HG02610 (cell line): ENCODE measurements around the gene ENPEP.
"Not testable (repeated sequence)": the region's sequence is repeated elsewhere in the genome, so short reads cannot be mapped to it uniquely, and the experiment has no call there.

Experiments used
- ATAC-seq: cut with Tn5 transposase; IDR thresholded peaks from one replicate; pipeline ENCODE4 v1.9.1; 2021; ENCODE audit warnings: mild to moderate bottlenecking, moderate library complexity; ENCODE audit not compliant: unreplicated experiment

Gene ENPEP

DNA sequence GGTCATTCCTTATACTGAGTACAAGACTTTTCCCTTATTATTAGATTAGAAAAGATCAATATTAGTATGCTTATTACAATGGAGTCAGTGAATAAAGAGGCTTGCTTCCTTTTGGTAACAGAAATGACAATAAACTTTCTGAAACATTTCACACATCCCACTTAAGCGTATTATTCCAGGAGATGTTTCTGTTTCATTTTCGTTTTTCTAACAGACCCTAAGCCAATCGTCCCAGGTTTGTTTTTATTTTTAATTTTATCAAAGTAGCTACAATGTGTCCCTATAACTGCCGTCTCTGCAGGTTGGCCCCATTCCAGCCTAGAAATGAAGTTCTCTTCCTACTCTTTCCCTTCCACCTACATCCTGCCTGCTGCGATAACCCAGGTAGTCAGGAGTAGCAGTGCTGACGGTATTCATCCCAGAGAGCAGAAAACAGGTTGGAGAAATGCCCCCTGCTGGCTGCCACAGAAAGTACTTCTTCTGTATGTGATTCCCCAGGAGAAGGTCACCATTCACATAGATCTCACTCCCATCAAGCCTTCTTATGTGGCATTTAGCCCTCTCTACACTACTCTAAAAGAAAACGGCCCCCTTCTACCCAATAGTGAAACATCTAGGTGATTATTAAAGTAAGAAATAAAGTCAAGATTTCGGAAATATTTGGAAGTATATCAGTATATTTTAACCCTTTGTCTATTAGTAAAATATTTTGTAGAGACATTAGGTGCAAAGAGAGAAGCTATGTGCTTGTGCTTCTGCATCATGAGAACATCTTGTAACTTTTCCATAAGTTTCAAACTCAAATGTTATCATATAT lies 40.4 kb downstream of the ENPEP start:
- peak; percentile 92 for ATAC-seq

DNA sequence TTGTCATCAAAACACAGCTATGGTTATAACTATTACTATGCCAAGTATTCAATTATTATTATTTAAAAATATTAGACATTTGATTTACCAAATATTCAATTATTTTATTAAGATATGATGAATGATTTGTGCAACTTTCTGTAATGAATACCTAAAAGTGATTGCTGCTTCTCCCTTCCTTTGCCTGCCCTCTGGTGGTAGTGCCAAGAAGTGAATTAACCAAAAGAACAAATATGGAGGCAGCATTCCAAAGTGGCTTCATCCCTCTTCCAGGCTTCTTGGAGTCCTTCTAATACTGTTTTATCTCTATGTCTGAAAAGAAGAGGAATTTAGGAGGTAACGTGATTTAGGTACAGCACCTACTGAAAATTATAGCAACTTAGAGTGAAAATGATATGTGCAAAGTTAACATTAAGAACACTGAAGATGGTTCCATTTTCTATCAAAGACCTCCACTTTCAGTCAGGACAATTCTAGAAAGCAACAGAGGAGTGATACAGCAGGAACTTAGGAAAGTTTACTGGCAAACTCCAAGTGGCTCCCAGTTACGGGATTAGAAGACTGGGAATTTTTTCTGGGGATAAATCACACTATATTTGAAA lies 43.0 kb downstream of the ENPEP start:
- ATAC-seq = no peak

DNA sequence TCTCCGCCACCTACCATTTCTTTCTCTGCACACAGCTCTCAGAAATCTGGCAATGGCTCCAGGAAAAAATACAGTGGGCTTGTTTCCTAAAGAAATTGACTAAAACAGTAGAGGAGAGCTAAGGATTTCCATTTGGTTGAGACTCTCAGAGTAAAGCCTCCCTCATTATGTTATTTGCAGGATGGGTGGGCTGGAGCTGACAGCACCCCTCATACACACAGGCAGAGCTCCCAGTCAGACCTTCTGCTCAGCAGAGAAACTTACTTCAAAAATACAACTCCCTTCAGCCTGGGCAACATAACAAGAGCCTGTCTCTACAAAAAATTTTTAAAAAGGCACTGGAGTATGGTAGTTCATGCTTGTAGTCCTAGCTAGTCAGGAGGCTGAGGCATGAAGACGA lies 44.9 kb downstream of the ENPEP start:
- no peak for ATAC-seq

DNA sequence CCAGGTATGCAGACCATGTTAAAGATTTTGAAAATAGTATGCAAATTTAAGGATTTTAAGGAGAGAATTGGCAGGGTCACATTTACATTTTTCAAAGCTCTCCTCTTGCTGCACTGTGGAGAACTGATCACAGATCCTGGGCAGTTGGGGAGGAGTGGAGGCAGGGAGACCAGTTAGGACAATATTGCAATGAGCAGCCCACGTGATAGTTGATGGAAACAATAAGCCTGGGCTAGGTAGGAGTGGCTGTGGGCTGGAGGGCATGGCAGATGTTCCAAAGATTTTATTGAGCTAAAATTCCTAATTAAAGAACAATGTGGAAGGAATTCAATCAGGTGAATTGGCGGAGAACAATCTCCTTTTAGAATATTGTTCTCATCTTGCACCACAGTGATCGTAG lies 50.6 kb downstream of the ENPEP start:
- ATAC-seq = no peak

DNA sequence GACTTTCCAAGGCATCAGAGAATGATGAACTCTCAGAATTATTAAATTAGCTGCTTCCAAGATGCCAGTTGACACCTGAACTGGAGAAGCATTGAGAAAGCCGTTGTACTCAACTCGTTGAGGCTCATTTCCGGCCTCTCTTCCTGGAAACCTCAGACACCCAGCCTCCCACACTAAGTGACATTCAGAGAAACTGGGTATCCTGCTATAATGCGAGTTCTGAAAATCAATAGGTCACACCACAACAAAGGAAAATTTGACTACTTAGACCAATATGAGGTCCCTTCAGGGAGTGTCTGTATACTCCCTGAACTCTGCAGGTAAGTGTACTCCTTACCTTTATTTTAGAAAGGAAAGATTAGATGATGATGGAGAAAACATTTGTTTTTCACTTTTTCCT lies 51.2 kb downstream of the ENPEP start:
- no peak for ATAC-seq

DNA sequence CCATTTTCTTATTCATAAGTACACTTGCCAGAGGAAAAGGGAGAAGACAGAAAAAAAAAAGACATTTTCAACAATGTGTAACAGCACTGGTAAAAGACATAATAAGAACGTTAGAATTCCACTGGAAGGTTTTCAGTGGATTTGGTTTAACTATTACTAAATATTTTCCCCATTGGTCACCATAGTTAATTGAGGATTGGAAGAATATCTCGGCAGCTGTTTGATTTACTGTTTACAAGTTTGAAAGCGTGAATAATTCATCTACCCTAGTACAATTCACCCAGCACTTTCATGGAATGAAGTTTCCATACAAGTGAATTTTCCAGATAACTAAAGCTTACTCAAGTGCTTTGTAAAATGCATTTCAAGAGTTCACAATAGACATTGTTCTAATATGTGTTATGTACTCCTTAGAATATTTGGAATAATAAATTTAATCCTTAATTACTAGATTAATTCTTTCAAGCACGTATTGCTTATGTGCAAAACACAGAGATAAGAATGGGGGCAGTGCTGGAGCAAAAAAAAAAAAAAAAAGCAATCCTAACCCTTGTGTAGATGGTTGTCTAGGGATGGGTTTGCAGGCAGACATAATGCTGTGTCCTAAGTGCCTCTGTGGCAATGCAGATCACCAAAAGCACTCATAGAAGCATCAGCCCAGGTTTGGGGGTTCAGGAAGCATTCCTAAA lies 57.1 kb downstream of the ENPEP start:
- no peak for ATAC-seq

DNA sequence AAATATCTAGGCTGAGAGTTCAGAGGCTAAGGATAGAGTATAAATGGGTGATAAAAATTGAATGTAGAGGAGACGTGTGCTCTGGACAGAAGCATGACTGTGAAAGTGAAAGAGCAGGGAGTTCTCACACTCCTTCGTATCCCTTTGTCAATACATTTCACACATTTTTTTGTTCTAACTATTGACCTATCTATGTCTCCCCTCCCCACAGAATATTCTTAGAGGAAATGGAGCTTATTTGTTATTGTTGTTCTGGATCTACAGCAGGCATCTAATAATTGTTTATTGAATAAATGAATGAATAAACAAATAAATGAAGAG lies 57.6 kb downstream of the ENPEP start:
- no peak for ATAC-seq

DNA sequence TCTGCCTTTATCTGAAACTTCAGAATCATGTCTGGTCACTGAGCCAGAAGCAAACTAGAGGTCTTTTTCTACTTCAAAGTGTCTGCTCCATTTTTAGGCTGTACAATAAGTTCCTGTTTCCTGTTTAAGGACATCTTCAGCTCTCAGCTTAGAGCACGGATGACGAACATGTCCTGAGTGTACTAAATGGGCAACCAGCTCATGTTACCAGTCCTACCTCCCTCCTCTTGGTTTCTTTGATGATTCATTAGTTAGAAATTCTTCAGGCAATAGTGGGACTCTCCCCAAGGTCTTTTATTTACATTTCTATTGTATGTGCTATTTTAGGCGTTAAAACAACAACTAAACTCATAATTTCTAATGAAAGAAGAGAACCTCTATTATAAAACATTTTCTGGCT lies 58.0 kb downstream of the ENPEP start:
- no peak for ATAC-seq

DNA sequence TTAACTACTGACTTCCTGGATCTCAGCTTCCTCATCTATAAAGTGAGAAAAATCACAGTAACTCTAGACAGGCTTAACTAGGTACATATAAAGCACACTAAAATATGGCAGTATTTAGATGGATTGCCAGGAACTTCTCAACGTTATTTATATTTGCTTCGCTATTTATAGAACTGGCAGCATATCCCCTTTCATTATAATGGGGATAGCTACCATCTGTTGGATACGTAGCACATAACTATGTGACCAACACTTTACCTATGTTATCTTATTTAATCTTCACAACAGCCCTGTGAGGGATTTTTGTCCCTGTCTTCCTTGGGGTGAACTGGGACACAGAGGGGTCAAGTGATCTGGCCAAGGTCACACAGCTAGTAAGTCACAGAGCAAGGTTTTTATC lies 64.6 kb downstream of the ENPEP start:
- no peak for ATAC-seq

DNA sequence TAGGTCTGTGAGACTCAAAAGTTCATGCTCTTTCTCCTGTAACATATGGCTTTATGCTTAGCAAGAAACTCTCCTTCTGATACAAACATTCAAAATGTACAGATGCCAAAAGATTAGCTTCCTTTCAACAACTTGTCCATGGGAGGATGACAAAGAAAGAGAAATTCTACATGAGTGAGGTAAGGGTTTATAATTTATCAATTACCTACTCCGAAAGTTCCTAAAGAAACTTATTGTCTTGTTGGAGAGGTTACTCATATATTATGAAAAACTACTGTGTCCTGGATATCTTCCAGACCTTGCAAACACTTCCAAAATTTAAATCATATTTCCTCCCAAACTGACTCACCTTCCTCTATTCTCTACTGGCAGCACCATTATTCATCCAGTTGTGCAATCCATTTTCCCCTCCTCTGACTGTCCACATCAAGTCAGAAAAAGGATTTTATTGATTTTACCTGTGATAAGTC lies 65.1 kb downstream of the ENPEP start:
- no peak for ATAC-seq

DNA sequence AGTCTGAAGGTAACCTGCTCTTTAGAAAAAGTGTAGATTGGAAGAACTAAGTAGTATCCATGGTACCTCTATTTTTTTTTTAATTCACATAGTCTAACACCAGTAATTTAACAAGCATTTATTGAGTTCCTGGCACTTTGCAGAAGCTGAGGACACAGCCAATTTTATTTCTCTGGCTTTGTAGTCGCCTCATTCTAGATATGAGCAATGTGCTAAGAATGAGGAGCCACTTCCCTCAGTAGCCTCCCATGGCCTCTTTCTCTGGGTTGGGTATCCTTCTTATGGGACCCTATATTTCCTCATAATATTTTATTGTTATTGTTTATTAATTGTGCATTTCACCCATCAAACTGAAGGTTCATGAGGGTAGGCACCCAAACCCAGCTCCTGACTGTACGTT lies 67.6 kb downstream of the ENPEP start:
- ATAC-seq = no peak

DNA sequence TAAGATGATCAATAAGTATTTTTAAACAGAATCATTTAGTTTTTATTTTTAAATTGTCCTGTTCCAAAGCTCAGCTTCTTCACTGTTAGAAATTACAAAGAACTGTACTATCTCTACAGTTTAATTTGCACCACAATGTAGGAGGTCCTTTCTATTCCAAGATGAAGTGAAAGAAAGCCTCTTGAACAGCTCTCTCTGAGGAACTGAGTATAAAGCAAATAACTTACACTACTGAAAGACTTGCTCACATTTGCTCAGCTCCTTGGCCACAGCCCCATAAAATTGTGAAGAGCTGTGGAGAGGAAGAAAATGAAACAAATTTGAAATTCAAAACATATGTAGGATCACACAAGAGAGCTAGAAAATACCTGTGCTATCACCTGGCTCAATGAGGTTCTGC lies 68.6 kb downstream of the ENPEP start:
- ATAC-seq = no peak

DNA sequence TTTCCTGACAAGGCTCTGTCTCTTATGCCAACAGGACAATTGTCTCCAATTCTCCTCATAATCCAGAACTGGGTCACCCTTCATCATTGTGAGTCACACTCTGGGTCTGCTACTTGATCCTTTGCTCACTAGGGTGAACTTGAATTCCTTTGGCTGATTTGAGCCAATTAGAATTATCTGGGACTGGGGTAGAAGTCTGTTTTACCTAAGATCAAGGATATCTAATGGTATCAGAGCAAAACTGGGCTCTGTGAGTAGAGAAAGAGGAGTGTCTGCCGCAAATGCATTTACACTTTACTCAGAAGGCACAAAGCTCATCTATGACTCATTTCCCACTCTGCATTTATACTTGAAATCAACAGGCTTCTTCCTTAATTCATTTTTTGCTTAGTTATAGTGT lies 74.3 kb downstream of the ENPEP start:
- ATAC-seq = no peak

DNA sequence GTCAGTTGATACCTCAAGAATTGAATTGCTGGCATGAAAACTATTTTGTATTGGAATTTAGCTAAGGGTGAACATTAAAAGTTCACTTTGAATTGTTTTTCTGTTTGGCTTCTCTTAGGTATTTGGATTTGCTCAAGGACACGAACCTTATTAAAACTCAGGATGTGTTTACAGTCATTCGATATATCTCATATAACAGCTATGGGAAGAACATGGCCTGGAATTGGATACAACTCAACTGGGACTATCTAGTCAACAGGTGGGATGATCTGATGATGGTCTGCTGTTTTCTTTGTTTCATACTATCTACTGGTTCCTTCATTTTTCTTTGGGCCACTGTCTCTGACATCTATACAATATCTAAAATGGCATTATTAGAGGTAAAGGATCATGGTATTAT lies 77.2 kb downstream of the ENPEP start:
- ATAC-seq = no peak

DNA sequence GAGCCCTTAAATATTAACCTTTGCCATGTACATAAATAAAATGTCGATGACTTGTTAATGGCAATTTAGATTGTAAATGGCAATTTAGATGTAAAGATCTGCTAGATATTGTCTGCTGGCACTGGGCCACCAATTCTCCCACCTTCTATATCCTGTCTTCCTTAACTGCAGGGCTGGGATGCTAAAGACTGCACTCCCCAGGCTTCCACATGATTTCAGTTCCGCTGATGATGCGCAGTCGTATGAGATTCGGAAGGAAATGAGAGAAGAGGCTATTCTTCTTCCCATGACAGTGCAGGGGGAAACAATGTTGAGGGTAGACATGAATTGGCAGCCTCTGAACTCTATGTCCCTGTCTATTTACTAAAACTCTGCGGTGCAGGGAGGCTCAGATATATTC lies 91.3 kb downstream of the ENPEP start:
- ATAC-seq = no peak

DNA sequence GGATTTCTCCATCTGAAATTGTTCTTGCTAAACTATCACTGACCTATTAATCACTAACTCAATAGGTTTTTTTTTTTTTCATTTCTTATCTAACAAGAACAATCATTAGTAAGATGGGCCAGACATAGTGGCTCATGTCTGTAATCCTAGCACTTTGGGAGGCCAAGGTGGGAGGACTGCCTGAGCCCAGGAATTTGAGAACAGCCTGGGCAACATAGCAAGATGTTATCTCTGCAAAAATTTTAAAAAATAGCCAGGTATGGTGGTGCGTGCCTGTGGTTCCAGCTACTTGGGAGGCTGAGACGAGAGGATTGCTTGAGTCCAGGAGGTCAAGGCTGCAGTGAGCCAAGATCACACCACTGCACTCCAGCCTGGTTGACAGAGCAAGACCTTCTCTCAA lies 100.7 kb downstream of the ENPEP start:
- ATAC-seq = not testable (repeated sequence)

DNA sequence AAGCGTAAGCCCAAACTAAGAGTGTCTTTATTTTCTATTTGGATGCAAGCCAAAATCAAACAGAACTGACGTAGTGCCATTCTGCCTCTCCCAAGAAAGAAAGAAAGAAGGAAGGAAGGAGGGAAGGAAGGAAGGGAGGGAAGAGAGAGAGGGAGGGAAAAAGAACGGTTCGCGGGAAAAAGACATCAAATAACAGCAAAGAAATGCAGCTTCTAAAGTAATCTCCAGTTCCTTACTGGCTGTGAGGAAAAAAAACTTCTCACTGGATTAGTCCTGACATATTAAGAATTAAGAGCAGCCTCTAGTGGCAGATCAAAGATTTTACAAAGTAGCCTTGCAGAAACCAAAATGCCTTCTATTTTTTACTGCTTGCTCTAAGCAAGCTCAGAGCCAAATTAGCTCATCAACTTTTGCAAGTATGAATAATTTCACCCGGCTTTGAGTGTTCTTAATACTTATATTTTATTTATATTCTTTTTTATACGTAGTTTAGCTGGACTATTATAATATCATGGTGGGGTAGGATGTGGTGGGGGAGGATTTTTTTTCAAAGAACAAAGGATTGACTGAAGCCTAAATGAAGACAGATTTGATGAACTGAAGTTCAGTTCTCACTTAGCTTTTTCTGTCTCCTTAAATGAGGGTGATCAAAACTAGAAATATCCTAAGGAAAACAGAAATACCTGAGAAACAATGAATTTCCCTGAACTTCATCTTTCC lies 110.3 kb downstream of the ENPEP start:
- no peak for ATAC-seq

DNA sequence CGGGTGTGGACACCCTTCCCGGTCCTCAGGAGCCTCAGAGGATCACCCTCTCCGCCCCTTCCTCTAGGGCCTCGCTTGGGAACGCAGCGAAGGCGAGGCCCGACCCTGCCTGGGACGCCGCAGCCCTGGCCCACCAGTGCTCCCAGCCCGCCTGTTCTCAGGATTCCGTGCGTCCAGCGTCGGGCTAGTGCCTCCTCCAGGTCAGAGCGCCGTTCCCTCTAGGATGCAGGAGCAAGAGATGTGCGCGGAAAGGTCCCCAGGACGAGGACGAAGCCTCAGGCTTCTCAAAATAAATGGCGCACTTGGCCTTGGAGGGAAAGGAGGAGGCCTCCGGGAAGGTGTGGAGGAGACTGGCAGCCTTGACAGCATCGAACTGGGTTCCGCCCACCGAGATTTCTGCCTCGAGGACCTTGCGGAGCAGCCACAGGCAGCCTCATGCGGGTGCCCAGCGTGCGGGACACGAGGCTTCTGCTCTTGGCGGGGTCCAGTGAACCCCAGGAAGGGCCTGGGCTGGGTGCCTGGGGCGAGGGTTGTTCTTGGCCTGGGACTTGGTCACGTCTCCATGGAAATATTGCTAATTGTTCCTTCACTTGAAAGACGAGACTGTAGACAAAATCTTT lies 111.8 kb downstream of the ENPEP start:
- ATAC-seq = no peak

DNA sequence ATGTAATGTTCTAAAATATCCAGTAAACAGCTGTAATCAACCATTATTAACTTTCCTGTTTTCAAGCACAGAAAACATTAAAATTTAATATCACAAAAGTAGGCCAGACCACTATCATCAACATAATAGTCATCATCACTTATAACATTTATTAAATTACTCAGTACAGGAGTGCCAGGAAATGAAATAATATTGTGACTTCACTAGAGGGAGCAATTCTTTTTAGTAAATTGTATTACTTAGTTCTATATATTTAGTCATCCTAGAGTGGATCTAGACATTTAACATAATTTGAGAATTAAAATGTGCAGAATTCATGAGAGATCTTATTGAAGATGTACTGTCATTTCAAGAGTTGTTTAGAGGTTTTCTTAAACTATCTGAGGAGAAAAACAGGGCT lies 113.3 kb downstream of the ENPEP start:
- no peak for ATAC-seq

DNA sequence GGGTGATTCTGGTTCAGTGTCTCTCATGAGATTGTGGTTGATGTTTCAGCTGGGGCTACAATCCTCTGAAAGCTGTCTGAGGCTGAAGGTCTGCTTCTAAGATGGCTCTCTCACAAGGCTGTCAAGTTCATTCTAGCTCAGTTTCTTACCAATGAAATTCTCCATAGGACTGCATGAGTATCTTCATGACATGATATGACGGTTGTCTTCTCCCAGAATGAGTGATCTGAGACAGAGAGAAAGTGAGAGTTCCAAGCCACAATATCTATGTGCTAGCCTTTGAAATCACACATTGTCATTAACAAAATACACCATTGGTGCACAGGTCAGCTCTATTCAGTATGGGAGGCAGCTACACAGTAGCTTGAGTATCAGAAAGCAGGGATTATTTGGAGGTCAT lies 119.6 kb downstream of the ENPEP start:
- ATAC-seq = no peak

DNA sequence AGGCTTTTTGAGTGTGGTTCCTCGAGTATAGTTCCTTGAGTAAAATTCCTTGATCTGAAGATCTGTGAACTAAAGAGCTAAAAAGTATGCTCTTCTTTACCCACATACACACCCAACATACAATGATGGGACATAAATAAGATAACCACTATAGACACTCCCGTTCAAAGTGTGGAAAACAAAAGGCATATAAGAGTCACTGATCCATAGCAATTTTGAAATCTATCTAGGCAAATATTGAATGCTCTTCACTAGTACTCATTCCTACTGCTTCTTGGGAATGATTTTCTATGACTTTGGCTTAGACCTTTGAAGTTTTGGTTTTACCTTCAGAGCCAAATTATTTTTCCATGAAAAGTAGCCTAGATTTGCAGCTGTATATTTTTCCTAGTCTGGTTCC lies 120.5 kb downstream of the ENPEP start:
- no peak for ATAC-seq
